ENCODE data around the gene CFAP299.
"Not testable (repeated sequence)": the region's sequence is repeated elsewhere in the genome, so short reads cannot be mapped to it uniquely, and the experiment has no call there.

CFAP299 gene

DNA sequence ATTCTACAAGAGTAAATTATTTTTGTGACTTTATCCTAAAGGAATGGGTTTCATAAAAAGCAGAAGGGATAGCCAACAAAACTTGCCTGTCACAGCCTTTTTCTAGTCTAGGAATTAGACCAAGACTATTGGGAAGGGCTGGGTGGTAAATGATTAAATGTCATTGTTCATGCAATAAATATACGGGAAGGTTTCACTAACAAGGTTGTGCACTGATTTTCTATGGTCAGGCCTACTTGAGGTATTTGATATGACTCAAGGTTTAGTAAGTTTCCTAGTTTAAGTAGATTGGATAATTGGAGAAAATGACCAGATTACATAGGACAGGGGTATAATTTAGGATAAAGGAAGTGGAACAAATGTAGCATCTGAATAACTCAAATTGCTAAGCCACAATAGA, 445.9 kb downstream of the CFAP299 start:
- TF ChIP-seq, protein P1, sequence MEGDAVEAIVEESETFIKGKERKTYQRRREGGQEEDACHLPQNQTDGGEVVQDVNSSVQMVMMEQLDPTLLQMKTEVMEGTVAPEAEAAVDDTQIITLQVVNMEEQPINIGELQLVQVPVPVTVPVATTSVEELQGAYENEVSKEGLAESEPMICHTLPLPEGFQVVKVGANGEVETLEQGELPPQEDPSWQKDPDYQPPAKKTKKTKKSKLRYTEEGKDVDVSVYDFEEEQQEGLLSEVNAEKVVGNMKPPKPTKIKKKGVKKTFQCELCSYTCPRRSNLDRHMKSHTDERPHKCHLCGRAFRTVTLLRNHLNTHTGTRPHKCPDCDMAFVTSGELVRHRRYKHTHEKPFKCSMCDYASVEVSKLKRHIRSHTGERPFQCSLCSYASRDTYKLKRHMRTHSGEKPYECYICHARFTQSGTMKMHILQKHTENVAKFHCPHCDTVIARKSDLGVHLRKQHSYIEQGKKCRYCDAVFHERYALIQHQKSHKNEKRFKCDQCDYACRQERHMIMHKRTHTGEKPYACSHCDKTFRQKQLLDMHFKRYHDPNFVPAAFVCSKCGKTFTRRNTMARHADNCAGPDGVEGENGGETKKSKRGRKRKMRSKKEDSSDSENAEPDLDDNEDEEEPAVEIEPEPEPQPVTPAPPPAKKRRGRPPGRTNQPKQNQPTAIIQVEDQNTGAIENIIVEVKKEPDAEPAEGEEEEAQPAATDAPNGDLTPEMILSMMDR (IDR thresholded peaks at IDR 0.05; ENCODE audit: low read length, missing control alignments): no peak
- H3K4me3 ChIP-seq (replicated peaks; ENCODE audit: low read depth, low read length): no peak overlapping the region
- DNase-seq (ENCODE audit: low read depth): no peak

DNA sequence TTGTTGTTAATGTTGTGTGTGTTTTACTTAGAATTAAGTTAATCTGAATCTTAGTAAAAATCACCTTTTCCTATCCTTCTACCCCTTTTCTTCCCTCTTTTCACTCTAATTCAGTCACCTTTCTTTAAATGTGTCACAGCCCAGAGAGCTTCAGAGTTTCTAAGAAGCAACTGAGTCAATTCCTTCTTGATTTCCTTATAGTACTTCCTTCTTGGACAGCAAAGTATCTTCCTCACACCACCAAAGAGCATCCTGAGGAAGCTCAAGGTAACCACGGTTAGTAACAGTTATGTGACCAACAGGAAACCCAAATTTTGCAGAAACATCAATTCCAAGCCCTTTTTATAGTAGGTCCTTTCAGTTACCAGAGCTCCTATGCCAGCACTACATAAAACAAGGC, 451.8 kb downstream of the CFAP299 start:
- H3K4me3 ChIP-seq (replicated peaks; ENCODE audit: low read depth, low read length): no peak overlapping the region
- no peak for DNase-seq (ENCODE audit: low read depth)
- TF ChIP-seq, protein P1 (IDR thresholded peaks at IDR 0.05; ENCODE audit: low read length, missing control alignments): no peak

DNA sequence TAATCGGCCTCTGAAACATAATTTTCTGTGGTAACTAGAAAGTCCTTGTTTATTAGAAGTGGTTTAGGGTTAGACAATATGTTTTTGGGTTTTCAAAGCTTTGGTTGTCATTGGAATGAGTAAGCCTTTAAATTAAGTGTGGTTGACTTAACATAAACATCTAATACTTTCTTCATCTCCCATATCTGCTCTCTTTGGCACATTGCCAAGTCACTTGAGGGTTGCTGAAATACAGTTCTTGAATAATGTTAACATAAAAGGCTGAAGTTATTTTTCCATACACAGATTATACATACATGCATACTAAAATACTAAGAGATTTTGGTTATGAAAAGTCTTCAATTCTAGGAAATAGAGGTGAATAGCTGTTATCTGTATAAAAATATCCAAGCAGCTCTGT, 453.3 kb downstream of the CFAP299 start:
- peak; percentile 10 for DNase-seq (ENCODE audit: low read depth)
- no peak overlapping the region for H3K4me3 ChIP-seq (replicated peaks; ENCODE audit: low read depth, low read length)
- TF ChIP-seq, protein P1 (IDR thresholded peaks at IDR 0.05; ENCODE audit: low read length, missing control alignments): no peak

GRCh38 chr4:80790152-80790551, 454.6 kb downstream of the CFAP299 start:
- DNase-seq (ENCODE audit: low read depth): no peak
- TF ChIP-seq, protein P1 (IDR thresholded peaks at IDR 0.05; ENCODE audit: low read length, missing control alignments): no peak
- H3K4me3 ChIP-seq (replicated peaks; ENCODE audit: low read depth, low read length): no peak overlapping the region

GRCh38 chr4:80793660-80794059, 458.1 kb downstream of the CFAP299 start:
- not testable (repeated sequence) for H3K4me3 ChIP-seq (replicated peaks; ENCODE audit: low read depth, low read length); DNase-seq (ENCODE audit: low read depth)

- no peak overlapping the region for H3K4me3 ChIP-seq (replicated peaks; ENCODE audit: low read depth, low read length)
- DNase-seq (ENCODE audit: low read depth): no peak
- TF ChIP-seq, protein P1 (IDR thresholded peaks at IDR 0.05; ENCODE audit: low read length, missing control alignments): no peak
Observed at GRCh38 chr4:80798082-80798481, 462.6 kb downstream of the CFAP299 start.

DNA sequence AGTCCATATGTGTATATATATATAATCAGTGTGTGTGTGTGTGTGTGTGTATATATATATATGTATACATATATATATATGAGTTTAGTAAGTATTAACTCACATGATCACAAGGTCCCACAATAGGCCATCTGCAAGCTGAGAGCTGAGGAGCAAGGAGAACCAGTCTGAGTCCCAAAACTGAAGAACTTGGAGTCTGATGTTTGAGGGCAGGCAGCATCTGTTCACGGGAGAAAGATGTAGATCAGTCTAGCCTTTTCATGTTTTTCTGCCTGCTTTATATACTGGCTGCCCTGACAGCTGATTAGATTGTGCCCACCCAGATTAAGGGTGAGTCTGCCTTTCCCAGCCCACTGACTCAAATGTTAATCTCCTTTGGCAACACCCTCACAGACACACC, 465.2 kb downstream of the CFAP299 start:
- H3K4me3 ChIP-seq (replicated peaks; ENCODE audit: low read depth, low read length); DNase-seq (ENCODE audit: low read depth): not testable (repeated sequence)

GRCh38 chr4:80803337-80803736, 467.8 kb downstream of the CFAP299 start:
- TF ChIP-seq, protein P1 (IDR thresholded peaks at IDR 0.05; ENCODE audit: low read length, missing control alignments): no peak
- DNase-seq (ENCODE audit: low read depth): no peak
- H3K4me3 ChIP-seq (replicated peaks; ENCODE audit: low read depth, low read length): no peak overlapping the region

Data from fibroblast of pulmonary artery (primary cell).